Measurements from ENCODE around the gene P3H3. TPM values are rescaled to one million over a fixed set of nuclear protein-coding genes. Genes with fewer than 3 reads are reported as not detected.

The P3H3 gene
- total RNA-seq, 1 donor from 2014 or later: 45.5 TPM

Other genes starting within 250 kb of the P3H3 start
- 211 TPM for gene CHD4, start 221.0 kb upstream of the P3H3 start, total RNA-seq
- 2.6 TPM for gene LPAR5, start 192.4 kb upstream of the P3H3 start, total RNA-seq
- gene ACRBP, start 181.0 kb upstream of the P3H3 start, total RNA-seq: 1.5 TPM
- 46.2 TPM for gene ING4, start 165.3 kb upstream of the P3H3 start, total RNA-seq
- 19.7 TPM for gene ZNF384, start 139.0 kb upstream of the P3H3 start, total RNA-seq
- gene PIANP, start 127.6 kb upstream of the P3H3 start, total RNA-seq: 1.6 TPM
- 41.5 TPM for gene COPS7A, start 104.4 kb upstream of the P3H3 start, total RNA-seq
- gene MLF2, start 75.3 kb upstream of the P3H3 start, total RNA-seq: 103 TPM
- 102 TPM for gene PTMS, start 62.0 kb upstream of the P3H3 start, total RNA-seq
- gene LAG3, start 55.9 kb upstream of the P3H3 start, total RNA-seq: not detected
- gene CD4, start 38.9 kb upstream of the P3H3 start, total RNA-seq: 3.7 TPM
- gene GPR162, start 6.6 kb upstream of the P3H3 start, total RNA-seq: 13.1 TPM
- 5.8 TPM for gene GNB3, start 12.5 kb downstream of the P3H3 start, total RNA-seq
- 5.9 TPM for gene CDCA3, start 22.9 kb downstream of the P3H3 start, total RNA-seq
- 67.0 TPM for gene USP5, start 23.7 kb downstream of the P3H3 start, total RNA-seq
- gene TPI1, start 39.1 kb downstream of the P3H3 start, total RNA-seq: 1,153 TPM
- gene SPSB2, start 44.9 kb downstream of the P3H3 start, total RNA-seq: 3.8 TPM
- gene LRRC23, start 76.4 kb downstream of the P3H3 start, total RNA-seq: 5.9 TPM
- 5.5 TPM for gene ENO2, start 86.2 kb downstream of the P3H3 start, total RNA-seq
- 34.3 TPM for gene ATN1, start 99.6 kb downstream of the P3H3 start, total RNA-seq
- gene RNU7-1, start 115.4 kb downstream of the P3H3 start, total RNA-seq: not detected
- gene C12orf57, start 115.6 kb downstream of the P3H3 start, total RNA-seq: 135 TPM
- 11.4 TPM for gene PTPN6, start 122.9 kb downstream of the P3H3 start, total RNA-seq
- 238 TPM for gene PHB2, start 142.3 kb downstream of the P3H3 start, total RNA-seq
- 31.3 TPM for gene EMG1, start 142.5 kb downstream of the P3H3 start, total RNA-seq
- gene LPCAT3, start 190.1 kb downstream of the P3H3 start, total RNA-seq: 13.1 TPM
- gene C1S, start 232.3 kb downstream of the P3H3 start, total RNA-seq: 87.7 TPM